Suppressor macrophage treated with lipopolysaccharide for 4 hours (primary cell): ENCODE measurements around the gene CDH4.
"Not testable (repeated sequence)": the region's sequence is repeated elsewhere in the genome, so short reads cannot be mapped to it uniquely, and the experiment has no call there.

Source experiments
- DNase-seq: peaks from one replicate; pipeline ENCODE4 v3.0.0-alpha.2; 2020

CDH4 gene

DNA sequence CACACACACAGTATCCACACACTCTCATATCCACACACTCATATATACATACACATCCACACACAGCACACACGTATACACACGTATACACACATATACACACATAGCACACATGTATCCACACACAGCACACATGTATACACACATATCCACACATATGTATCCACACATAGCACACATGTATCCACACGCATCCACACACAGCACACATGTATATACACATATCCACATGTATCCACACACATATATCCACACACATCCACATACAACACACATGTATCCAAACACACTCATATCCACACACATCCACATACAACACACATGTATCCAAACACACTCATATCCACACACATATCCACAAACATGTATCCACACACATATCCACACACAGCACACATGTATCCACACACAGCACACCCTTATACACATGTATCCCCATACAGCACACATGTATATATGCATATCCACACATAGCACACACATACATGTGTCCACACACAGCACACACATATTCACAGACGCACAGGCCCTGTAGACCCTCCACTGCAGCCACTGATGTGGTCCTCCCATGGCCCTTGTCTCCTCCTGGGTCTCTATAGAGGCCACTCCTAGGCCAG lies 172.1 kb downstream of the CDH4 start:
- DNase-seq = no peak

DNA sequence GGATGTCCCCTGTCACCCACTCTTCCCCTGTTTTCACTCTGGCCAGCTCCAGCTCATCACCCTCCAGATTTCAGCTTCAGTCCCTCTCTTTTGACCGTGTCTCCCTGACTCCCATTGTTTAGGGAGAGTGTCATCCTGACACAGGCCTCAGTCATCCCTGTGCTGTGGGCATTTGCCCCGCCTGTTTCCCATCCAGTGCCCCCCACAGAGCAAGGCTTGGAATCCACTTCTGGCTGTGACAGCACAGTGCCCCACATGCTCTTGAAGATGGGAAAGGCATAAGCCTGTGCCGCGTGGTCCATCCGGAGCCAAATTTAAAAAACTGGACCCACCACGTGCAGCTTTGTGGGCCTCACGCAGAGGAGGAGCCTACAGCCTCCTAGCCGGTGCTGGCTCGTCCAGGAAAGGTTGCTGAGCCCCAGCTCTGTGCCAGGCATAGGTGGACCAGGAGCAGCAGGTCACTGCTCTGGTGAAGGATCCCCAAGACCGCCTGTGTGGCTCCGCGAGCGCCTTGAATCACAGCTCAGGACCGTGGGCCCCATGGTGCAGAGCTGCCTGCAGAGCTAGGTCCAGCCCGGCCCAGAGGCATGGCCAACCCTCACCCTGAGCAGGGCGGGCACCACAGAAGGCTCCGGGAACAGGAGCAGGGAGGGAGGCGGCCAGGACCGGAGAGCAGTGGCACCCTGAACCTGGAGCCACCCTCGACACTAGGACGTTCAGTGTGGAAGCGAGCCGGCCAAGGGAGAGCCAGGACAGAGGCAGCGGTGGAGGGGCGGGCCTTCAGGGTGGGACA lies 172.8 kb downstream of the CDH4 start:
- DNase-seq = no peak

DNA sequence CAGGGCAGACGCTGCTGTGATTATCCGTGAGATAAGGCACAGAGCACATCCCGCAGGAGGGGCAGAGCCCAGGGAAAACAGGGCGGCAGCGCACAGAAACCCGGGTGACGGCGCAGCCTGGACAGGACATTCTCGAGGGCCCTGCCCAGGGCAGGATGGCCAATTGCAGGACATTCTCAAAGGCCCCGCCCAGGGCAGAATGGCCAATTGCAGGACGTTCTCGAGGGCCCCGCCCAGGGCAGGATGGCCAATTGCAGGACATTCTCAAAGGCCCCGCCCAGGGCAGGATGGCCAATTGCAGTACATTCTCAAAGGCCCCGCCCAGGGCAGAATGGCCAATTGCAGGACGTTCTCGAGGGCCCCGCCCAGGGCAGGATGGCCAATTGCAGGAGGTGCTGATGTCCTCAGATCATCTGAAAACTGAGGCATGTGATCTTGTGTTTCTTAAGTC lies 173.5 kb downstream of the CDH4 start:
- DNase-seq = not testable (repeated sequence)

DNA sequence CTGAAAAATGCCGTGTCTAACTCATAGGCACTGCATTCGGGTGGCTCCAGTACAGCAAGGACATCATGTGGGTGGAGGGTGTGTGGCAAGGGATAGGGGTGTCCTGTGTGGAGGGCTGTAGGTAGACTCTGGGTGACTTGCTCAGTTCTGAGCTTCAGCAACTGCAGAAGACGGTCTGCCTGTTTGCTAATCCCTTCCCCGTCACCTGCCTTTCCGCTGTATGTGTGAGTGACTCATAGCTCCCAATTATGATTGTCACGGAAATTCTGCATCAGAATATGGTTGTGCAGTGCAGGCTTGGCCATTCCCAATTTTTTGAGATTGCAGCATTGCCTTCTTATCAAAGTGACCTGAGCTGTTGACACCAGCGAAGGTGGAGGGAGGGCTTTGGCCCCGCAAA lies 174.3 kb downstream of the CDH4 start:
- no peak for DNase-seq

DNA sequence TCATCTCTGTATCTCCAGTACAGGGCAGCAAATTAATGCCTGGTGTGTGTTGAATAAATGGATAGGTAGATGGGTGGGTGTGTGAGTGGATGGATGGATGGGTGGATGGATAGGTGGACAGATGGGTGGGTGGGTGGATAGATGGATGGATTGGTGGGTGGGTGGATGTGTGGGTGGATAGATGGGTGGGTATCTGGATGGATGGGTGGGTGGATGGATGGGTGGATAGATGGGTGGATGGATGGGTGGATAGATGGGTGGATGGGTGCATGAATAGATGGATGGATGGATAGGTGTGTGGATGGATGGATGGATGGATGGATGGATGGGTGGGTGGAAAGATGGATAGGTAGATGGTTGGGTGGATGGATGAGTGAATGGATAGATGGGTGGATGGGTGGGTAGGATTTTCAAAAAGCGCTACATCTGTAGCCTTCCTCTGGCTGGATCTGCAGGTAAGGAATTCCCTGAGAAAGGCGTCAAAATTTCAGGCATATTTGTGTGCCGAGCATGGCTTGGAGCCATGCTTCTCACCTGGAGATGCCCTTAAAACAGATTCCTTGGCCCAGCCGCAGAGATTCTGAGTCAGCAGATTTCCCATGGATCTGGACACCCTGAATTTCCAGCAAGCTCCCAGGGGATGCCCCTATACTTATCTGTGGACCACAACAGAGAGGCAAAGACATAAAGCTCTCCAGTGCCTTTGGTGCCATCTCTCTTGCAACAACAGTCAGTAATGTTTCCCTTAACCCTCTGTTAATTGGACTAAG lies 177.6 kb downstream of the CDH4 start:
- no peak for DNase-seq

DNA sequence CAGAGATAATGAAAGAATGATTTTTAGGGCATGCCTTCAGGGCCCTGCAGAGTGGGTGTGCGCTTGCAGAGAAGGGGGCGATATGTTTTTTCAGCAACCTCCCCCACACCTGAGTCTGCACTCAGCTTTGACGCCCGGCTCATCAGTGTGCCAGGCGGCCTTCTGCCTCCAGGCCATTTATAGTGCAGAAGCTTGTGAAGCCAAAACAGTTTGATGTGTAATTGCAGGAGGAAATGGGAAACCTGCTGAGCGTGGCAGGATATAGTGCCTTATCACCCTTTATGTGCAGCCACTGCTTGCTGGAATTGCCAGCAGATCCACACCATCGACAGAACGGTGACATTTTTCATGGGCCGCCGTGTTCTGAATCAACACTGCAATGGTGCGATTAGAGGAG lies 178.2 kb downstream of the CDH4 start:
- DNase-seq = no peak

DNA sequence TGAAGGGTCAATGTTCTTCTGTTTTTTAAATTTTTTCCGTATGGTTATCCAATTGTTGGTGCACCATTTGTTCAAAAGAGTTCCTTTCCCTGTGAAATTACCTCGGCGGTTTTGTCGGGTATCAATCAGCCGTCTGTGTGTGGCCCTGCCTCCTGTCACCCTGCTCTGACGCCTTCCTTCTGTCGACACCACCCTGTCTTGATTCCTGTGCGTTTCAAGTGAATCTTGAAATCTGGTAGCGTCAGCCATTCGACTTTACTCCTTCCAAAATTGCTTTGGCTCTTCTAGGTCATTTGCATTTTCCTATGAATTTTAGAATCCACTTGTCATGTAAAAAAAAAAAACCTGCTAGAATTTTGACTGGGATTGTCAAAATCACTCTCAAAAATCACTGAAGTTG lies 181.1 kb downstream of the CDH4 start:
- no peak for DNase-seq

DNA sequence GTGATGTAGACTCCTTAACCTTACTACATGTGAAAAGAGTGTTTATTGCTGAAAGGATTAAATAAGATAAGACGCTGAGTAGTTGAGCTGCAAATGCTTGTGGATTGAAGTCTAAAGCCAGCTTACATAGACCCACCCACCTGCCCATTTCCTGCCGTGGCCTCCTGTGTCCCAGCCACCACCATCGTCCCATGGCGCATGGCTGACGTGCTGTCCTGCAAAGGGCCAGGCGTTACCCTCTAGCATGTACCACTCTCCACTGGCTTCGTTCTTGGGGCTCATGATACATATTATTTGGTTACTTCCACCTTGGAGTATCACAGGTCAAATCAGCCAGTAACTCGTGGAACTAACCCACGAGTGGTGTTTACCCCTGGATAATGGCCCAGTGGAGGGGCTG lies 181.8 kb downstream of the CDH4 start:
- DNase-seq = no peak

DNA sequence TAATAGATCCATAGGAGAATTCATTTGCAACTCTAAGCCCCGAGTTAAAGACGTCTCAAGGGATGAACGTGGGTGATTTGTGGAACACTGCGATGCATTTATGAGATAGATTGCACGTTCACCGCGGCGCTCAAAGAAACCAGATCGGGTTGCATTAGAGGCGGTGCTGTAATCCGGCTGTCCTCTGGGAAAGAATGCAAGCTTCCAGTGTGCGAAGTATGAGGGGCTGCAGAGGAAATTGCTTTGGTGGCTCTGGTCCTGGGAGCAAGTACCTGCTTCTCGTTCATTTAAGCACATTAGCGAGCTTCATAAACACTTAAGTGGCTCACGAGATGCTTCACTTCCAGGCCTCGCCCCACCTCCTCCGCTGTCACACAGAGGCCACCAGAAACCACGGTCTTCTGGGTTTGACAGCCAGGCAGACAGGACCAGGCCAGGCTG lies 182.3 kb downstream of the CDH4 start:
- DNase-seq = no peak

DNA sequence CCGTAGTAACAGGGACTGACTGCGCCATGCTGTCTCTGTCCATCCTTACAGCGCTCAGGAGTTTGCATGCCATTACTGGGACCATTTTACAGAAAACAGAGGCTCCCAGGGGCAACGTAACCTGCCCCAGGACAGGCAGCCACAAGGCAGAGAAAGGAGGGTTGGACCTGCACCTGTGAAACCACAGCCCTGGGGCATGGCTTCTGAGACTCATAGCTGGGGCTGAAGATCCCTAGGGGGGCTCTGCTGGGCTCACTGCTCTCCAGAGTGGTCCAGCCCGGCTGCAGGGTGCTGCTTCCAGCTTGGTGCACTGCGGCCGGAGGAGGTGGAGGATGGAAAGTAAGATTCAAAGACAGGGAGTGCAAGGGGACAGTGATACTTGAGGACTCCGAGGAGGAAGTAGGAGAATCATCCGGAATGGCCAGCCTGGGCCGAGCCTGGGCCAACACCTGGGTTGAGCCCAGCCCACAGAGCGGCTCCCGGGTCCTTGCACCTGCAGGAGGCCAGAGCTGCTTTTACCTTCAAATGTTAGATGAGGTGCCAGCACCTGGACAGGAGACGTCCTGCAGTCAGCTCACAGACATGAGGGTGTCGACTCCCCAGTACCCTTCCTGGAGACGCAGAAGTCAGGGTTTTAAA lies 183.2 kb downstream of the CDH4 start:
- no peak for DNase-seq

DNA sequence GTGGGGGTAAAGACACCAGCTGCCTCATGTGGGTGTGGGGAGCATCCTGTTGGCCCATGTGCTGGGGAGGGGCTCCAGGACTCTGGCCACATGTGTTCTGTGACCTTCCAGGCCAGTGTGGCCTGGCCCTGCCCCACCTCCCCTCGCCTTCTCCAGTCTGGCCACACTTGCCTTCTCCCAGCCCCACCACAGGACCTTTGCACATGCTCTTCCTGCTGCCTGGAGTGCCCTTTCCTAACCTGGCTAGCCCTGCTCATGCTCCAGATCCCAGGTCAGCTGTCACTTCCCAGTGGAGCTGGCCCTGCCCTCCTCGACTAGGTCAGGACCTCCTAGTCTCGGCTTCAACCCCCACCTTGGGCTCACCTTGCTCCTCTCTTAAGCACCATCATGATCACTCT lies 183.8 kb downstream of the CDH4 start:
- no peak for DNase-seq

DNA sequence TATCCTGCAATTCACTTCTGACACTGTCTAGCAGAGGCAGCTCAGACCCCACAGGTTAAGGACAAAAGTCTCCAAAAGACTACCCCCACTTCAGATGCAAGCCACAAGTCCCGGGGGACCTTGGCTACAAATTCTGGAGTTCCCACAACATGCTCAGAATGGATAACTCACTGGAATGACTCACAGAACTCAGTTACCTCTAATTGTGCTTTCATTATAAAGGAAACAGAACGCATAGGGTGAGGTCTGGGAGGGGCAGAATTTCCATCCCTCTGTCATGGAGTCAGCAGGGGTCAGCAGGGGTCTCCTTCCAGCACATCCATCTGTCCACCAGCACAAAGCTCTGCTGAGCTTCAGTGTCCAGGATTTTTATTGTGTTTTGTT lies 184.2 kb downstream of the CDH4 start:
- no peak for DNase-seq

DNA sequence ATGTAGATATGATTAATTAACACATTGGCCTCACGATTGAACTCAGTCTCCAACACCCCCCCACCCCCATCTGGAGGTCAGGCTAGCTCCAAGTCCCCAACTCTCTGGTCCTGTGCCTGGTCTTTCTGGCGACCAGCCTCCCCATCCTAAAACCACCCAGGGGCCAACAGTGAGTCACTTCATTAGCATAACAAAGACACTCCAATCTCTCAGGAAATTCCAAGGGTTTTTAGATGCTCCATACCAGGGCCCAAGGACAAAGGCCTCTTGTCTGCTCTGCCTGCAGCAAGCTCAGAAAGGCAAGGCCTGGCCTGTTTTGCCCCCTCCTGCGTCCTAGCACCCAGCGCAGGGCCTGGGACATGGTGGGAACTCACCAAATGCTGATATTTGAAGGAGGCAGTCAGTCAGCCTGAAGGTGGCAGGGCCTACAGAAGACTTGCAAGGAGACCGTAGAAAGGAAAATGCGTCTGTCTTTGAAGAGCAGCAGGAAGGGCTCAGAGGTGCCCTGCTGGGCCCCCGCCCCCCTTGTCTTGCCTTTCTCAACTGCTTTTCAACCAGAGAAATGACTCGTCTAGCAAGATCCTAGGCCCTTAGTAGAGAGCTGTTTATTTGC lies 184.7 kb downstream of the CDH4 start:
- DNase-seq = no peak

DNA sequence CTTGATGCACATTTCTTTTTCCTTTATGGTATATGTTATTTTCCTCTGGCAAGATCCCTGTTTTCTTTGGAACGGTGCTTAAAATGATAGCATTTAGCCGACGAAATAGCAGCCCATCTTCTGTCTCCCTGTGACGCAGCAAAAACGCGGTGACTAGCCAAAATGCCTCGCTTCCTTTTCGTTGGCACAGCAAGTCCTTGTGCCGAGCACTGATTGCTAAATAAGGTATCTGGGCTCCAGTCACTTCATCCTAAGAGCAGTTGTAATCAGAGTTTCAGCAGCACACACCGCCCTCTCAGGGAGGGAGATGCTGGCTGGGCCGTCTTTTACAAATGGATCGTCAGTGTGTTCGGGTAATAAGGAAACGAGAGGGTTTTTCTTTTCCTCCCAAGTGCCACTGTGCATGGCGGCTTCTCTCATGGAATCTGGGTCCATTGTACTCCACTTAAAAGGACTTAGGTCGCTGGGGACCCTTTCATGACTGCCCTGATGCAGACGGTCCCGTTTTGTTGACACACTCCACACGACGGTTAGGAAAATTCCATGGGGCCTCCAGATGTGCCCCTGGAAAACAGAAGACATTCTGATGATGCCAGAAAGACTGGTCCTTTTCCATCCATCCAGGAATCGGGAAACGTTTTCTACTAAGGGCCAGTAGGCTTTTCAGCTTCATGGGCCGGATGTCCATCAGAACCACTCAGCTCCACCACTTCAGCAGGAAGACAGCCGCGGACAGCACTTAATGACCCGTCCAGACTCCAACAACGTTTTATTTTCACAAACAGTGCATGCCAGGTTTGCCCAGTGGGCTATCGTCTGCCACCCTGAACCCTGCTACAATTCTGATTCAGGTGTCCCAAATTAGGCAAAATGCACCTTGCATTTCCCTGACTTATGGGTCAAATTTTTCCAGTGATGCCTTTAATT lies 185.5 kb downstream of the CDH4 start:
- no peak for DNase-seq

DNA sequence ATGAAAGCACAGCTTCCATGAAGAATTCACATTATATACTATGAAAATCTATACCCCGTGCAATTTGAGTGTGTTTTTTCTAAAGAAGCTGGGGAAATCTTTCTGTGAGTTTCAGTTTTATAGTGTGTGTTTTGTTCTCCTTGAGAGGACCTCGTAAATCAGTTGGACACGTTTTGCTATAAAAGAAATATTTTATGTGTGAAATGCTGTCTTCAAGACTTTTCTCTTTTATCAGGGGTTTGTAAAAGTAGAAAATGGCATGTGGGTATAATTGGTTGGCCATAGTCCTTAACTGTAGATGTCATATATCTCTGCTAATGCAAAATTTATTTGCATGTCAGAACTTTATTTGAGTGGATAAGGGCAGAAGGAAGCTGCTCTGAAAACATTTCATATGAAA lies 186.2 kb downstream of the CDH4 start:
- DNase-seq = no peak

DNA sequence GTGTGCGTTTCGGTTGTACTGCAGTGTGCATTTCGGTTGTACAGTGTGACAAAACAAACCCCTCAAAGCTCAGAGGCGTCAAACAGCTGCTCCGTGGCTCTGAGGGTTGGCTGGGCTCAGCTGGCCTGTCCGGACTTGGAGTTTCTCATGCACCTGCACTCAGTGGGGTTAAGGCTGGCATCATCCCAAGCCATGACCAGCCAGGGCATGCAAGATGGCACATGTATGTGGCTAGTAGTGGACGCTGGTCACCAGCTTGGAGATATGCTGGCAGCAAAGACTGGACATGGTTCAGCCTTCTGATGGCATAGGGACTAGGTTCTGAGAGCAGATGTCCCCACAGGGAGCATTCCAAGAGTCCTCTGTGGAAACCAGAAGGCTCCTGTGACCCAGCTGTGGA lies 187.2 kb downstream of the CDH4 start:
- no peak for DNase-seq

DNA sequence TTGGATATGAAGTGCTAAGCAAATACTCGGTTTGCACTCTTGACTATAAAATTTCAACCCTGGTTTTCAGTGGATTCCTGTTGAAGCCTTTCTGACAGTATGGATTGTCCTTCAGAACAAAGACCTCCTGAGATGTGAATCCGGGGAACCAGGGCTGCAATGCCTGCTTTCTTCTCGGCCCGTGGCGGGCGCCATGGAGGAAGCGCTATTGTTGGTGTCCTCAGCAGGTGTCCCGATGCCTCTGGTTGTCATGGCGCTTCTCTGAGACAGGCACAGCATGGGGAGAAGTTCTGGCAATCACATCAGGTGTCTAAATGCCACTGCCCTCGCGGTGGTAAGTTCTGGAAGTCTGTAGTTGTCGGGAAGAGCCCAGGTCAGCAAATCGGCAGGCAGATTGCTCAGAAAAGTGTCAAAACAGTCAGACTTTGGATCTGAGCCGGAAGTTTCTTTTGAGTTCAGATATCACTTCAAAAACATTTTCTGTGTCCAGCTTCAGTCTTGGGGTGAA lies 188.5 kb downstream of the CDH4 start:
- no peak for DNase-seq

DNA sequence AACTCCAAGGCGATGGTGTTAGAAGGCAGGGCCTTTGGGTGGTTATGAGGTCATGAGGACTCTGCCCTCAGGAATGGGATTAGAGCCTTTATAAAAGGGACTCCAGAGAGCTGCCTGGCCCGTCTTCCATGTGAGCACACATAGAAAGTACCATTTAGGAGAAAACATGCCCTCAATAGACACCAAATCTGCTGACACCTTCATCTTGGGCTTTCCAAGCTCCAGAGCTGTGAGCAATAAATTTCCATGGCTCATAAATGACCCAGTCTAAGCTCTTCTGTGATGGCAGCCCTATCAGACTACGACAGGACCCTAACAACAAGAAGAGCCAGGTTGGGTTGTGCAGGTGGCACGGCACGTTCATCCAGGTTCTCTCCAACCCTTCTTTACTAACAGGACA lies 189.5 kb downstream of the CDH4 start:
- no peak for DNase-seq

DNA sequence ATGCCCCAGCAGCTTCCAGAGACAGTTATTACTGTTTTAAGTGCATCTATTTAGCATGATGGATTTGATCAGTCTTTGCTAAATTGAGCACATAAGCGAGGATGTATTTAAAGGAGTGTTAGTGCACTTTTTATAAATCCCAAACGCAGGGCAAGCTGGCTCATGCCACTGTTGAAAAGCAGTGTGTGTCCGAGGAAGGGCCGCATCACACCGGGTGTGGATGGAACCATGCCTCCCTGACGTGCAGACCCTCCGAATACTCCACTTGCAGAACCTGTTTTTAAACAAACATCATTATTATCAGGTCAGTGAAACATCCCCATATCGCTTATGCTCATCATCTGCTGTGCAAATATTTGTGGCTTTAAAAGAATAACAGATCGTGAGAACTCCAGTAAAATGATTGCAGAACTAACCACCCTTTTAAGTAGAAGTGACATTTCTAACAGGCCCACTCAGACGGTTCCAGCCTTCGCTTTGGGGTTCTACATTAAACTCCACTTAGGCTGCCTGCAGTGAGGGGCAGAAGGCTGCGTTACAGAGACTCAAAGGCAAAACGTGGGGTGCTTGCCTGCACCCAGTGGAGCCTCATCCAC lies 190.1 kb downstream of the CDH4 start:
- no peak for DNase-seq

DNA sequence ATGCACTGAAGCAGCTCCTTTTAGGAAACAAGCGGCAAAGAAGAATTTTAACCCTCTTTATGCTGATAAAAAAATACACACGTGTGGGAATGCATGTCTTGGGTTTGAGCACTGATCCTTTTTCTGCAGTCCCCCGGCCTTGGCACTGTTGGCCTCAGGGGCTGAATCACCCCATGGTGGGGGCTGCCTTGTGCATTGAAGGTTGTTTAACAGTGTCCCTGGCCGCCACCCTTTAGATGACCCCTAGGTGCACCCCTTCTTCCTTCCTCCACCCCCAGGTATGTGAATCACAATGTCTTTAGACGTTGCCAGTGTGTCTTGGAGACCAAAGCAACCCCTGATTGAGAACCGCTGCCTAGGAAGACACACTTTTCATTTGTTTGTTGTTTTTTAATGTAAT lies 190.7 kb downstream of the CDH4 start:
- no peak for DNase-seq

DNA sequence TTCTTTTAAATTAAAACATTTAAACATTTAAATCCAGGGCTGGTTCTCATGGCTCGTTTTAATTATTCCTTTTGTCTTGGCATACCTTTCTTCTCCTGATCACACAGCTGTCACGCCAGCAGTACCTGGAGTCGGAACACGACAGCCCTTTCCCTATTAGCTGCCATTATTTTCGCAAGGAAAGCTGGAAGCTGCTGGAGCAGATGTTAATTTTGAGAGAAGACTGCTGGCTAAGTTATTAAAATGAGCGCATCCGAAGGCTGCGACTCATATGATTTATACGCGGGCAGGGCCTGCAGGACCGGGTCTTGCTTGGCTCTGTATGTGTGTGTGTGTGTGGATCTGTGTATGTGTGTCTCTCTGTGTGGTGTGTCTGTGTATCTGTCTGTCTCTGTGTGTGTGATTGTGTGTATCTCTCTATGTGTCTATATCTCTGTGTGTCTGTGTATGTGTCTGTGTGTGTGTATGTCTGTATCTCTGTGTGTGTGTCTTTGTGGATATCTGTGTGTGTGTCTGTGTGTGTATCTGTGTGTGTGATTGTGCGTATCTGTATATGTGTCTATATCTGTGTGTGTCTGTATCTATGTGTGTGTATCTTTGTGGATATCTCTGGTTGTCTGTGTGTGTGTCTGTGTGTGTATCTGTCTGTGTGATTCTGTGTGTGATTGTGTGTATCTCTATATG lies 191.5 kb downstream of the CDH4 start:
- DNase-seq = no peak
